ENCODE data around the gene GABRA5.

DNA sequence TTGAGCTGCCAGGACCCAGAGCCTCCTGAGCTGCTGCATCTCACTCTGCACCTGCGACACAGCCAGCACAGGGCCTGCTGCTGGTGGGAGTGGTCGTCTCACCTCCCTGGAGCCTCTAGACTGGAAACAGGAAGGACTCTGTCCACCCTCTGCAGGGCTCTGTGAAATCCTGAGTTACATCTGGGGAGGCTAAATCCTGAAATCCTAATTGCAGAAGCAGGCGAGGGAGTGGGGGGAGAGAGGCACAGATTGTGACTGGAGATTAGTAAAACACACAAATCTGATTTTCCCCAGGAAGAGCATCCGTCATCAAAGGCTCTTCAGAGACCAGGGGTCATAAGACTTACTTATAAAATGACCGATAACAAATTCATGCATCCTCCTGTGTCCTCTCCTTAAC is 72.5 kb downstream of the GABRA5 start:
- TF ChIP-seq, protein P1, sequence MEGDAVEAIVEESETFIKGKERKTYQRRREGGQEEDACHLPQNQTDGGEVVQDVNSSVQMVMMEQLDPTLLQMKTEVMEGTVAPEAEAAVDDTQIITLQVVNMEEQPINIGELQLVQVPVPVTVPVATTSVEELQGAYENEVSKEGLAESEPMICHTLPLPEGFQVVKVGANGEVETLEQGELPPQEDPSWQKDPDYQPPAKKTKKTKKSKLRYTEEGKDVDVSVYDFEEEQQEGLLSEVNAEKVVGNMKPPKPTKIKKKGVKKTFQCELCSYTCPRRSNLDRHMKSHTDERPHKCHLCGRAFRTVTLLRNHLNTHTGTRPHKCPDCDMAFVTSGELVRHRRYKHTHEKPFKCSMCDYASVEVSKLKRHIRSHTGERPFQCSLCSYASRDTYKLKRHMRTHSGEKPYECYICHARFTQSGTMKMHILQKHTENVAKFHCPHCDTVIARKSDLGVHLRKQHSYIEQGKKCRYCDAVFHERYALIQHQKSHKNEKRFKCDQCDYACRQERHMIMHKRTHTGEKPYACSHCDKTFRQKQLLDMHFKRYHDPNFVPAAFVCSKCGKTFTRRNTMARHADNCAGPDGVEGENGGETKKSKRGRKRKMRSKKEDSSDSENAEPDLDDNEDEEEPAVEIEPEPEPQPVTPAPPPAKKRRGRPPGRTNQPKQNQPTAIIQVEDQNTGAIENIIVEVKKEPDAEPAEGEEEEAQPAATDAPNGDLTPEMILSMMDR (IDR thresholded peaks at IDR 0.05) = no peak
- no peak for TF ChIP-seq ZFX (IDR thresholded peaks at IDR 0.05; ENCODE audit: borderline replicate concordance)
